Activated T-cell treated with anti-CD3 and anti-CD28 coated beads, Interleukin-2, amount 50 U/mL, for 72 hours (primary cell): Measurements from ENCODE around the gene HAPLN3. TPM values are rescaled to one million over a fixed set of nuclear protein-coding genes. Genes with fewer than 3 reads are reported as not detected.

Experiments
- ATAC-seq, 2 donors: fragments of 150-1000 bp; cut with Tn5 transposase; replicated peaks in 1 of 2; 2 replicates each; pipeline ENCODE4 v1.10.0; 2021; ENCODE audit warnings: moderate library complexity in 2 of 2, mild to moderate bottlenecking in 1 of 2
- DNase-seq, 2 donors: peaks; one replicate each; pipeline ENCODE4 v3.0.0; 2021 to 2022; ENCODE audit warnings: mixed read lengths in 1 of 2
- H3K27ac Mint-ChIP-seq: one replicate; pipeline ENCODE4 v1.8.0; 2022; ENCODE audit warnings: mild to moderate bottlenecking, moderate library complexity, mixed read lengths
- H3K27me3 Mint-ChIP-seq: one replicate; pipeline ENCODE4 v1.8.0; 2022; ENCODE audit warnings: low read depth, mixed read lengths
- H3K36me3 Mint-ChIP-seq, 2 donors: one replicate each; pipeline ENCODE4 v1.8.0; 2022; ENCODE audit warnings: mixed read lengths in 2 of 2, mild to moderate bottlenecking in 1 of 2; ENCODE audit not compliant: insufficient read depth in 2 of 2
- H3K4me1 Mint-ChIP-seq: one replicate; pipeline ENCODE4 v1.8.0; 2022; ENCODE audit warnings: low read depth, mixed read lengths
- H3K4me3 Mint-ChIP-seq, 2 donors: one replicate each; pipeline ENCODE4 v1.8.0; 2022; ENCODE audit warnings: mild to moderate bottlenecking in 2 of 2, mixed read lengths in 2 of 2, moderate library complexity in 2 of 2
- H3K9me3 Mint-ChIP-seq, 2 donors: one replicate each; pipeline ENCODE4 v1.8.0; 2022; ENCODE audit warnings: mixed read lengths in 2 of 2
- total RNA-seq, 2 donors: library from RNA; stranded (reverse); gene quantifications; one replicate each; pipeline ENCODE4 v1.2.3, GENCODE V29; 2022

The HAPLN3 gene
- total RNA-seq, 2 donors from 2014 or later = 82.5 to 114 TPM

DNA sequence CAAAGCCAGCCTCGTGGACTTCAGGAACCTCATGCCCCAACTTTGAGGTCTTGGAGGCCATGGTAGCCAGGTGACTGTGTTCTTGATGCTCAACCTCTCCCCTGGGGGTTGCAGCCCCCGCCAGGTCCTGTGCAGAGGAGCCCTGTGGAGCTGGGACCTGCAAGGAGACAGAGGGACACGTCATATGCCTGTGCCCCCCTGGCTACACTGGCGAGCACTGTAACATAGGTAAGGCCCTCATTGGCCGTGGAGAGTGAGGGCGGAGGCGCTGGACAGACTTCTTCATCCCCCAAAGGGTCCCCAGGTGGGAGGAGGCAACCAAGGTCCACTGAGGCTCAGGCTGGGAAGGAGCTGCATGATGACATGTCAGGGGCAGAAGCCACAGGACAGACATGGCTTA is 35.1 kb downstream of the HAPLN3 start:
- no peak overlapping the region for H3K27ac Mint-ChIP-seq
- no peak for ATAC-seq
- no peak overlapping the region for H3K4me3 Mint-ChIP-seq
- no peaks in the 10 kb centered on the region for H3K27me3 Mint-ChIP-seq
- H3K4me1 Mint-ChIP-seq = no peaks in the 10 kb centered on the region
- DNase-seq = no peak
- H3K36me3 Mint-ChIP-seq = no peaks in the 10 kb centered on the region
- no peaks in the 10 kb centered on the region for H3K9me3 Mint-ChIP-seq

DNA sequence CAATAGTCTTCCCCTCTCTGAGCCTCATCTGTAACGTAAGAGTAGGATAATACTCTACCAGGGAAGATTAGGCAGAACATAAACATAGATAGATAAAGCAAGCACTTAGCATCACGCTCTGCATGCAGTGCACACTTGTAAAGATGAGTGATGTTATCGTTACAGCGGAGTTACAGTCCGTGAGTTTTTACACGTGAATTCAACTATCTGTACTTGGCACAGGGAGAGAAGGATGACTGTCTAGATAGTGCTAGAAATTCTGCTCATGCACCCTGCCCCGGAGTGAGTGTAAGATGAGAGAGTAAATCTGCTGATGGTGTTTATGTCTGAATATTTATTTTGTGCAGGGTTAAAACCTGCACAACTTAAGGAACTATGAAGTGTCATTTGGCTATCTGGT is 35.8 kb downstream of the HAPLN3 start:
- Mint-ChIP-seq H3K36me3 (peaks cover under 1 to 2% of the 10 kb centered on the region in 2 donors), H3K27ac (no peak overlapping the region), H3K4me1 (no peaks in the 10 kb centered on the region), H3K27me3 (no peaks in the 10 kb centered on the region), H3K9me3 (peaks cover under 1 to 2% of the 10 kb centered on the region in 2 donors), H3K4me3 (no peak overlapping the region)
- DNase-seq (no peak), ATAC-seq (no peak)

DNA sequence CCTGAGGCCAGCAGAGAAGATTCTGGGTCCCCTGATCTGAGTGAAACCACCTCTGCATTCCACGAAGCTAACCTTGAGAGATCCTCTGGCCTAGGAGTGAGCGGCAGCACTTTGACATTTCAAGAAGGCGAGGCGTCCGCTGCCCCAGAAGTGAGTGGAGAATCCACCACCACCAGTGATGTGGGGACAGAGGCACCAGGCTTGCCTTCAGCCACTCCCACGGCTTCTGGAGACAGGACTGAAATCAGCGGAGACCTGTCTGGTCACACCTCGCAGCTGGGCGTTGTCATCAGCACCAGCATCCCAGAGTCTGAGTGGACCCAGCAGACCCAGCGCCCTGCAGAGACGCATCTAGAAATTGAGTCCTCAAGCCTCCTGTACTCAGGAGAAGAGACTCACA is 36.4 kb downstream of the HAPLN3 start:
- ATAC-seq (no peak), DNase-seq (no peak)
- Mint-ChIP-seq H3K4me1 (no peaks in the 10 kb centered on the region), H3K27ac (no peak overlapping the region), H3K27me3 (no peaks in the 10 kb centered on the region), H3K9me3 (peaks cover 1 to 4% of the 10 kb centered on the region in 2 donors), H3K4me3 (no peak overlapping the region), H3K36me3 (peaks cover 3% of the 10 kb centered on the region in 2 donors)

GRCh38 chr15:88852476-88852875 is 42.9 kb downstream of the HAPLN3 start:
- Mint-ChIP-seq H3K9me3 (peaks cover 3 to 4% of the 10 kb centered on the region in 2 donors), H3K36me3 (peaks cover 3 to 5% of the 10 kb centered on the region in 2 donors), H3K27me3 (peaks cover 5% of the 10 kb centered on the region), H3K4me1 (no peaks in the 10 kb centered on the region), H3K27ac (no peak overlapping the region), H3K4me3 (no peak overlapping the region)
- DNase-seq = no peak
- no peak for ATAC-seq

DNA sequence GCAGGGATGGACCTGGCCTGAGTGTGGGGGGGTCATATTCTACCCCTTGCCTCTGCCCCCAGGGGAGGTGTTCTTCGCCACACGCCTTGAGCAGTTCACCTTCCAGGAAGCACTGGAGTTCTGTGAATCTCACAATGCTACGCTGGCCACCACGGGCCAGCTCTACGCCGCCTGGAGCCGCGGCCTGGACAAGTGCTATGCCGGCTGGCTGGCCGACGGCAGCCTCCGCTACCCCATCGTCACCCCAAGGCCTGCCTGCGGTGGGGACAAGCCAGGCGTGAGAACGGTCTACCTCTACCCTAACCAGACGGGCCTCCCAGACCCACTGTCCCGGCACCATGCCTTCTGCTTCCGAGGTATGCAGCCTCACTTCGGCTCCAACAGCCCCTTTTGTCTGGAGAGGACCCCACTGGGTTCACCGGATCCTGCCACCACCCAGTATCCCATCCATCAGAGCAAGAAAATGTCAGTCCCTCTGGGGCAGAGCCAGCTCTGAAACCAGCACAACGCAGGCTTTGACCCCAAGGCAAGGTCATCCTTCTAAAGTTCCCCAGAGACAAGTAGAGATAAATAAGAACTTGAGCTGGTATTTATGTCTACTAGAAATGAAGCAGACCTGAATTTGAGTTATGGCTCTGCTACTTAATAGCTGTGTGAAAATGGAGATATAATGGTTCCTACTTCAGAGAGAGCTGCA is 45.8 kb downstream of the HAPLN3 start:
- Mint-ChIP-seq H3K4me1 (peaks cover 9% of the 10 kb centered on the region), H3K9me3 (peaks cover 1 to 2% of the 10 kb centered on the region in 2 donors), H3K36me3 (peaks cover under 1 to 4% of the 10 kb centered on the region in 2 donors), H3K4me3 (no peak overlapping the region), H3K27ac (no peak overlapping the region), H3K27me3 (peaks cover 11% of the 10 kb centered on the region)
- DNase-seq = no peak
- ATAC-seq = no peak

- H3K4me3 Mint-ChIP-seq = no peak overlapping the region
- H3K36me3 Mint-ChIP-seq = no peaks in the 10 kb centered on the region
- DNase-seq (no peak), ATAC-seq (no peak)
- peaks cover 11% of the 10 kb centered on the region for H3K4me1 Mint-ChIP-seq
- H3K27ac Mint-ChIP-seq = no peak overlapping the region
- peaks cover 11% of the 10 kb centered on the region for H3K27me3 Mint-ChIP-seq
- H3K9me3 Mint-ChIP-seq = no peaks in the 10 kb centered on the region
Observed at GRCh38 chr15:88848203-88848602, 47.1 kb downstream of the HAPLN3 start.

DNA sequence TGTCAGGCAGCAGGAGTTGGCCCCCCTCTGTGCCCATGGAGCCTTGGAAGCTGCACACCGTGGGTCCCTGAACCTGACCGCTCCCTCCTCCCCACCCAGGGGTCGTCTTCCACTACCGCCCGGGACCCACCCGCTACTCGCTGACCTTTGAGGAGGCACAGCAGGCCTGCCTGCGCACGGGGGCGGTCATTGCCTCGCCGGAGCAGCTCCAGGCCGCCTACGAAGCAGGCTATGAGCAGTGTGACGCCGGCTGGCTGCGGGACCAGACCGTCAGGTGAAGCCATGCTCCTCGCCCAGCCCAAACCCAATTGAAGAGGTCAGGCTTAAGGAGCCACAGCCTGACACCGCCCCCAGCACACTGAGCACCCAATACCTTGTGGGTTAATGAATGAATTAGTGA is 48.2 kb downstream of the HAPLN3 start:
- Mint-ChIP-seq H3K4me1 (peaks cover 11% of the 10 kb centered on the region), H3K4me3 (no peak overlapping the region), H3K27ac (no peak overlapping the region), H3K9me3 (no peaks in the 10 kb centered on the region), H3K36me3 (no peaks in the 10 kb centered on the region), H3K27me3 (peaks cover 11% of the 10 kb centered on the region)
- ATAC-seq (no peak), DNase-seq (no peak)

DNA sequence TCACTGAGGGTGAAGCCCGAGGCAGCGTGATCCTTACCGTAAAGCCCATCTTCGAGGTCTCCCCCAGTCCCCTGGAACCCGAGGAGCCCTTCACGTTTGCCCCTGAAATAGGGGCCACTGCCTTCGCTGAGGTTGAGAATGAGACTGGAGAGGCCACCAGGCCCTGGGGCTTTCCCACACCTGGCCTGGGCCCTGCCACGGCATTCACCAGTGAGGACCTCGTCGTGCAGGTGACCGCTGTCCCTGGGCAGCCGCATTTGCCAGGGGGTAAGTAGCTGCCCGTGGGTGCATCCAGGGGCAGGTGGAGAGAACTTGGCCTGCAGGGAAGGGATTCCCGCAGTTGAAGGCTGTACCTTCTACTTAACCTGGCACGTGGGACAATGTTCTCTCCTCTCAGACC is 49.7 kb downstream of the HAPLN3 start:
- Mint-ChIP-seq H3K27me3 (peaks cover 11% of the 10 kb centered on the region), H3K27ac (no peak overlapping the region), H3K4me1 (peaks cover 11% of the 10 kb centered on the region), H3K36me3 (no peaks in the 10 kb centered on the region), H3K9me3 (no peaks in the 10 kb centered on the region), H3K4me3 (no peak overlapping the region)
- no peak for ATAC-seq
- no peak for DNase-seq

GRCh38 chr15:88844749-88845386 is 50.5 kb downstream of the HAPLN3 start:
- no peak for DNase-seq
- ATAC-seq = peak; percentile 37 to 43
- Mint-ChIP-seq H3K4me1 (peaks cover 11% of the 10 kb centered on the region), H3K4me3 (no peak overlapping the region), H3K9me3 (no peaks in the 10 kb centered on the region), H3K27me3 (peaks cover 11% of the 10 kb centered on the region), H3K27ac (no peak overlapping the region), H3K36me3 (no peaks in the 10 kb centered on the region)

DNA sequence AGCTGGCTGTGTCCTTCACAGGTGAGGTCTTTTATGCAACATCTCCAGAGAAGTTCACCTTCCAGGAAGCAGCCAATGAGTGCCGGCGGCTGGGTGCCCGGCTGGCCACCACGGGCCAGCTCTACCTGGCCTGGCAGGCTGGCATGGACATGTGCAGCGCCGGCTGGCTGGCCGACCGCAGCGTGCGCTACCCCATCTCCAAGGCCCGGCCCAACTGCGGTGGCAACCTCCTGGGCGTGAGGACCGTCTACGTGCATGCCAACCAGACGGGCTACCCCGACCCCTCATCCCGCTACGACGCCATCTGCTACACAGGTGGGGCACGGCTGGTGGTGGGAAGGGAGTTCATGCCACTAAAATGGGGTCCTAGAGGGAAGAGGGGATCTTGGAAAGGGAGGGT is 52.0 kb downstream of the HAPLN3 start:
- DNase-seq = no peak
- ATAC-seq = no peak
- H3K27me3 Mint-ChIP-seq = peaks cover 16% of the 10 kb centered on the region
- H3K9me3 Mint-ChIP-seq = no peaks in the 10 kb centered on the region
- peaks cover 11% of the 10 kb centered on the region for H3K4me1 Mint-ChIP-seq
- H3K4me3 Mint-ChIP-seq = no peak overlapping the region
- no peak overlapping the region for H3K27ac Mint-ChIP-seq
- H3K36me3 Mint-ChIP-seq = no peaks in the 10 kb centered on the region

- ATAC-seq (no peak), DNase-seq (no peak)
- Mint-ChIP-seq H3K9me3 (no peaks in the 10 kb centered on the region), H3K36me3 (no peaks in the 10 kb centered on the region), H3K4me3 (no peak overlapping the region), H3K27me3 (peaks cover 8% of the 10 kb centered on the region), H3K27ac (no peak overlapping the region), H3K4me1 (peaks cover 11% of the 10 kb centered on the region)
Observed at GRCh38 chr15:88842156-88842555, 53.2 kb downstream of the HAPLN3 start.

GRCh38 chr15:88841236-88841635 is 54.1 kb downstream of the HAPLN3 start:
- peaks cover 5% of the 10 kb centered on the region for H3K27me3 Mint-ChIP-seq
- no peaks in the 10 kb centered on the region for H3K9me3 Mint-ChIP-seq
- no peaks in the 10 kb centered on the region for H3K36me3 Mint-ChIP-seq
- no peak for ATAC-seq
- H3K27ac Mint-ChIP-seq = no peak overlapping the region
- DNase-seq = no peak
- H3K4me3 Mint-ChIP-seq = no peak overlapping the region
- H3K4me1 Mint-ChIP-seq = peaks cover 11% of the 10 kb centered on the region

DNA sequence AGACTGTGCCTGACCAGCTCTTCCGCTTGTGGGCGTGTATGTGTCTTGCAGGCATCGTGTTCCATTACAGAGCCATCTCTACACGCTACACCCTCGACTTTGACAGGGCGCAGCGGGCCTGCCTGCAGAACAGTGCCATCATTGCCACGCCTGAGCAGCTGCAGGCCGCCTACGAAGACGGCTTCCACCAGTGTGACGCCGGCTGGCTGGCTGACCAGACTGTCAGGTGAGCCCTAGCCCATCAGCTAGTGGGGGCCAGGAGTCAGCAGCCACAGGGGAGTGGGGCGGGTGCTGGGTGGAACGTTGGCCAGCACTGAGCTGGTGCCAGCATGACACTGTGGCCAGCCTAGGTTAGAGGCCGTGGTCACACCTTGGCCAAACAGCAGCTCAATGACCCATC is 55.4 kb downstream of the HAPLN3 start:
- peaks cover 5% of the 10 kb centered on the region for H3K27me3 Mint-ChIP-seq
- H3K4me1 Mint-ChIP-seq = peaks cover 7% of the 10 kb centered on the region
- ATAC-seq (no peak), DNase-seq (no peak)
- H3K4me3 Mint-ChIP-seq = no peak overlapping the region
- no peaks in the 10 kb centered on the region for H3K9me3 Mint-ChIP-seq
- H3K36me3 Mint-ChIP-seq = no peaks in the 10 kb centered on the region
- no peak overlapping the region for H3K27ac Mint-ChIP-seq

DNA sequence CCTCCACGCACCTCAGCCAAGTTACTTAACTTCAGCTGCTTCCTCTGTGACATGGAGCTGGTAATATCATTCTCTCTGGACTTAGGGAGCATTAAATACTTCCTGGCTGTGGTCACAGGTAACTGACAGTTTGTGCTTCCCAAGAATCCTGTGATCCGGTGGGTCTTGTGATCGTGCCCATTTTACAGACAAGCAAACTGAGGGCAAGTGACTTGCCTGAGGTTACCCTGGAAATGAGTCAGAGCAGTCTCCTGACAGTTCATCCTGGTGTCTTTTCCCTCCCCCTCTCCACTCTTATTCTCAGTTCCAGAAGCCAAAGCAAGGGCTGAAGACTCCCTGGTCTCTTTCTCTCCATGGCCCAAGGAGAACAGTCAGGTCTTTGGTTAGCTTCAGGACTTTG is 56.2 kb downstream of the HAPLN3 start:
- no peak overlapping the region for H3K27ac Mint-ChIP-seq
- H3K36me3 Mint-ChIP-seq = no peaks in the 10 kb centered on the region
- peaks cover 5% of the 10 kb centered on the region for H3K27me3 Mint-ChIP-seq
- ATAC-seq (no peak), DNase-seq (no peak)
- H3K4me3 Mint-ChIP-seq = no peak overlapping the region
- peaks cover 6% of the 10 kb centered on the region for H3K4me1 Mint-ChIP-seq
- no peaks in the 10 kb centered on the region for H3K9me3 Mint-ChIP-seq
